Loucy (cell line): ENCODE measurements around the gene VWA8.

ENCODE experiments used
- EZH2phosphoT487 ChIP-seq: fragments of 200-600 bp; IDR thresholded peaks from 2 replicates; pipeline ENCODE4 v1.6.1; 2018; ENCODE audit warnings: antibody characterized with exemption, mild to moderate bottlenecking, moderate library complexity, borderline replicate concordance
- TF ChIP-seq, protein P1 (sequence below): fragments of 200-600 bp; sonication (generic); conservative IDR thresholded peaks from 2 replicates; pipeline ENCODE4 v1.5.1; 2014; ENCODE audit warnings: mild to moderate bottlenecking, antibody characterized with exemption, low read length

DNA sequence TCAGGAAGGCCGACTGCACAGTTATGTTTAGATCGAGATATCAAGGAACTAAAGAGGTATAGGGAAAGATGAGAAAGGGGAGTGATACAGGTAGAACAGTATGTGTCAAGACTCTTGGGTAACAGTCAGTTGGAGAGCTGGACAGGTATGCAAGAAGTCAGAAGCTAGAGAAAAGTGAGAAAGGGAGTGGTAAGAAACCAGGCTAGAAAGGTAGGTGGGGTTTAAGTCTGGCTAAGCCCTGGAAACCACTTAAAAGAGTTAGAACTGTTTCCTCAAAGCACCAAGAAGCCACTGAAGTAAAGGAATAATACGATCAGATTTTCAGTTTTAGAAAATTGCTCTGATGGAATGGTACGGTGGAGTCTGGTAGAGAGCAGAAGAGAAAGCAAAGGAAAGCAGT, 196.4 kb downstream of the VWA8 start:
- TF ChIP-seq, protein P1, sequence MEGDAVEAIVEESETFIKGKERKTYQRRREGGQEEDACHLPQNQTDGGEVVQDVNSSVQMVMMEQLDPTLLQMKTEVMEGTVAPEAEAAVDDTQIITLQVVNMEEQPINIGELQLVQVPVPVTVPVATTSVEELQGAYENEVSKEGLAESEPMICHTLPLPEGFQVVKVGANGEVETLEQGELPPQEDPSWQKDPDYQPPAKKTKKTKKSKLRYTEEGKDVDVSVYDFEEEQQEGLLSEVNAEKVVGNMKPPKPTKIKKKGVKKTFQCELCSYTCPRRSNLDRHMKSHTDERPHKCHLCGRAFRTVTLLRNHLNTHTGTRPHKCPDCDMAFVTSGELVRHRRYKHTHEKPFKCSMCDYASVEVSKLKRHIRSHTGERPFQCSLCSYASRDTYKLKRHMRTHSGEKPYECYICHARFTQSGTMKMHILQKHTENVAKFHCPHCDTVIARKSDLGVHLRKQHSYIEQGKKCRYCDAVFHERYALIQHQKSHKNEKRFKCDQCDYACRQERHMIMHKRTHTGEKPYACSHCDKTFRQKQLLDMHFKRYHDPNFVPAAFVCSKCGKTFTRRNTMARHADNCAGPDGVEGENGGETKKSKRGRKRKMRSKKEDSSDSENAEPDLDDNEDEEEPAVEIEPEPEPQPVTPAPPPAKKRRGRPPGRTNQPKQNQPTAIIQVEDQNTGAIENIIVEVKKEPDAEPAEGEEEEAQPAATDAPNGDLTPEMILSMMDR = no peak
- TF ChIP-seq EZH2phosphoT487 = no peak
